Inferior parietal cortex (tissue), 1 donor: ENCODE data around the gene DHX8.

Experiments used
- DNase-seq: peaks from one replicate; pipeline ENCODE4 v3.0.0-alpha.2; 2016; ENCODE audit errors: extremely low spot score

The DHX8 gene

DNA sequence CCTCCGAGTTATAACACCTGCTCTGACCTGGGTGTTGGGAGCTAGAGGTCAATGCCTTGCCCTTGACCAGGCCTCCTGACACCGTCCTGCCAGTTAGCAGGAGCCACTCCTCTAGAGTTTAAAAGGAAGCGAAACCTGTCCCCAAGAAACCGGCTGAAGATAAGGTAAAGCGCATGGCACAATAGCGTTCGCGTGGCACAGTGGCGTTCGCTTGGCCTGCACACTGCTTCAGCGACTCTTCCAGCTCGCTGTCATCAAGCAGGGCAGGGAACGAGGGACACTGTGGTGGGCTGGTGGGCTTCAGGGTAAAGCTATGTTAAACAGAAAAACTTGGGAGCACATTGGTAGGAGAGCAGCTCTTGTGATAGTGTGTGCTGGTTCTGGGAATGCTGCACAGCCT, 90.6 kb downstream of the DHX8 start:
- DNase-seq = no peak

GRCh38 chr17:43574896-43575525, 91.2 kb downstream of the DHX8 start:
- DNase-seq = no peak
